Sigmoid colon (tissue), 4 donors: Measurements from ENCODE around the gene VEPH1.

ENCODE experiments used
- CTCF ChIP-seq, 4 experiments: fragments of 450-650 bp in 3 of 4; fragments of 200-600 bp in 1 of 4; IDR thresholded peaks; one replicate each; pipeline ENCODE4 v1.5.1; 2016 to 2019; ENCODE audit warnings: antibody characterized with exemption in 4 of 4, mild to moderate bottlenecking in 3 of 4, moderate library complexity in 2 of 4
- POLR2A ChIP-seq, 2 donors: fragments of 450-650 bp; IDR thresholded peaks; one replicate each; pipeline ENCODE4 v1.6.1; 2016; ENCODE audit warnings: antibody characterized with exemption in 2 of 2, mild to moderate bottlenecking in 2 of 2, moderate library complexity in 2 of 2
- POLR2AphosphoS5 ChIP-seq, 4 donors: sonication (generic); formaldehyde crosslinking; IDR thresholded peaks; one replicate each; pipeline ENCODE4 v1.6.1; 2017; ENCODE audit warnings: antibody characterized with exemption in 4 of 4

- no peak for TF ChIP-seq POLR2A (IDR thresholded peaks at IDR 0.05)
- TF ChIP-seq POLR2AphosphoS5 (IDR thresholded peaks at IDR 0.05) = no peak
- no peak for TF ChIP-seq CTCF (IDR thresholded peaks at IDR 0.05)
Observed at GRCh38 chr3:157306502-157306901, 196.7 kb downstream of the VEPH1 start.
